Activated CD4-positive, alpha-beta T cell treated with anti-CD3 and anti-CD28 coated beads, Interleukin-2, amount 50 U/mL, for 48 hours (primary cell): ENCODE results near the gene CLSTN2.

Experiments used
- DNase-seq, 2 experiments: peaks; one replicate each; pipeline ENCODE4 v3.0.0-alpha.2; 2020

The CLSTN2 gene

DNA sequence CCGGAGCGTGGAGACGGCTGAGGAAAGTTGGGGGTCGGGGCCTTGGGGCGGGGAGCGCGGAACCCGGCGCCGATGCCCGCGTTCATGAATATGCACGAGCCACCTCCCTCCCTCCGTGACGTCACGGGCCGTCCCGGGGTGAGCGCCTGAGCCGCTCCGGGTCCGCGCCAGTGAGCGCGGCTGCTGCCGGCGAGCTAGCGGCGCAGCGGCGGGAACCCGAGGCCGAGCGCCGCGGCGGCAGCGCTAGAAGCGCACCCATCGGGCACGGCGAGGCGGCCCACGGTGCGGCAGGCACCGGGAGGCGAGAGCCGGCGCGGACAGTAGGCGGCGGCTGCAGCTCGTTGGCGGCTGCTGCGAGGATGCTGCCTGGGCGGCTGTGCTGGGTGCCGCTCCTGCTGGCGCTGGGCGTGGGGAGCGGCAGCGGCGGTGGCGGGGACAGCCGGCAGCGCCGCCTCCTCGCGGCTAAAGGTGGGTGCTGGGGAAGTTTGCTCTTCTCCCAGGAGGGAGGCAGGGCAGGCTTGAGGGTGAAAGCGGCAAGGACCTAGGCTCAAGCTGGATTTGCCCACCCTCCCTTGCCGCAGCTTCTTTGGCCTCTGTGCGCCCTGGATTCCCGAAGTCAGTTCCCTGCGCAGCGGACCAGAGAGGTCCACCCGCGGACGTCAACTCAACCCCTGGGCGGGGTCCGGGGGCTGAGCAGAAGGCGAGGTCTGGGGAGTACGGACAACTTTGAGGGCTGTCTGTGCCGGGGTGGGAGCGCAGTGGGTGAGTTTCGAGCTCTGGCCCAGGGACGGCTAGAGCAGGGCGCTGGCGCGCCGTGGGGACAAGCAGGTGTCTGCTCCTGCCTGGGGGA is at the start of gene CLSTN2:
CLSTN2 (plus strand) TSS at position 170 of the 850 bp plus-strand sequence.
- peak; percentile 21 to 32 for DNase-seq

DNA sequence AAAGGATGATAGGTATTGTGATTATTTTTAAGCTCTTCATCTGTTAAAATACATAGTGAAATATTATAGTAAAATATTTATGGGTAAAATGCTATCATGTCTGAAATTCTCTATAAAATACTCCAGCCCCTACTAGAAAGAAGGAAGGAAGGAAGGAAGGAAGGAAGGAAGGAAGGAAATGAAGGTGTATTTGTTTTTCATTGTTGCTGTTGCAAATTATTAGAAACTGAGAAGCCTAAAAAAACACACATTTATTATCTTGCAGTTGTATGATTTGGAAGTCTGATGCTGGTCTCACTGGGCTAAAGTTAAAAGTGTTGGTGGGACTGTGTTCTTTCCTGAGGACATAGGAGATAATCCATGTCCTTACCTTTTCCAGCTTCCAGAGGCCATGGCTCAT is 47.6 kb upstream of the CLSTN2 start:
- DNase-seq, result no peak

DNA sequence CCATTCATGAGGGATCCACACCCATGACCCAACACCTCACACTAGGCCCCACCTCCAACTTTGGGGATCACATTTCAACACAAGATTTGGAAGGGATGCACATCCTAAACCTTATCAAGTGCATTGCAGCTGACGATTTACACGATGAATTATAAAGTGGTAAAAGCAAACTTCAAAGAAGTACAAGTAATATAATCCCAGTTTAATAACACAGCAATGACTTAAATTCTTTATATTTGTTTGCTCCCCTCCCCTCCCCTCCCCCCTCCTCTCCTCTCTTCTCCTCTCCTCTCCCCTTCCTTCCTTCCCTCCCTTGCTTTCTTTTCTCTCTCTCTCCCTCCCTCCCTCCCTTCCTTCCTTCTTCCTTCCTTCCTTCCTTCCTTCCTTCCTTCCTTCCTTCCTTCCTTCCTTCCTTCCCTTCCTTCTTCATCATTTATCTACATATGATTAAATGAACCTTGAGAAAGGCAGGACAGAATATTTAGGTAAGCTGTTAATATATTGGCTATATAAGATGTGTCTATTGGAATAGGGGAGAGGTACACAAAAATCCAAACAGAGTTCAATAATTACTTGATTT is 46.3 kb upstream of the CLSTN2 start:
- no peak for DNase-seq

DNA sequence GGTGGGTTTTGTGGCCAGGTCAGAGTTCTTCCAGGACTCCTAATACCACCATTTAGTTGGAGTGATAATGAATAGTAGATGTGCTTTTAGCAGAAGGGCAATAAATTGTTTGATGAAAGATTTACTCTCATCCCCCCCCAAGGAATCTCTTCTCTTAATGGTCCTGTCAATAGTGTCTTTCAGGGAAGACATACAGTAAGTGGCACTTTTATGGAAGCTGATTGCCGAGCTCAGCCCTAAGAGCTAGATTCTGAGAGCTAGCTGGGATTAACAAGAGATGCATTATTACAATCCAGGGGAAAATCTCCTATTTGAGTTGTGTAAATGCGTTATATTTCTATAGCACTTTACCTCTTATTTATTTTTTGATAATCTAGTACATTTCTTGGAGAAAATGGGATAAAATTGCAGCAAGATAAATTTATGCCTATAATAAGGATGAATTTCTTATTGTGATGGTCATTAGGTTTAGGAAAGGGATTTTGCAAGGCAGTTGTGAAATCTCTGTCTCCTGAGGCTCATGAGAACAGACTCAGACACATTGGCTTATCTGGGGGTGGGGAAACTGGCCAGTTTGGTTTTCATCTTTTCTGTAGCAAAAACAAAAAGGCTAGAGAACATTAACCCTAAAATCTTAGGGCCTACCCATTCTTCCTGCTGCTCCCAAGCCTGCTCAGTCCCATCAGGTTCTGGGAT is 41.6 kb upstream of the CLSTN2 start:
- no peak for DNase-seq

DNA sequence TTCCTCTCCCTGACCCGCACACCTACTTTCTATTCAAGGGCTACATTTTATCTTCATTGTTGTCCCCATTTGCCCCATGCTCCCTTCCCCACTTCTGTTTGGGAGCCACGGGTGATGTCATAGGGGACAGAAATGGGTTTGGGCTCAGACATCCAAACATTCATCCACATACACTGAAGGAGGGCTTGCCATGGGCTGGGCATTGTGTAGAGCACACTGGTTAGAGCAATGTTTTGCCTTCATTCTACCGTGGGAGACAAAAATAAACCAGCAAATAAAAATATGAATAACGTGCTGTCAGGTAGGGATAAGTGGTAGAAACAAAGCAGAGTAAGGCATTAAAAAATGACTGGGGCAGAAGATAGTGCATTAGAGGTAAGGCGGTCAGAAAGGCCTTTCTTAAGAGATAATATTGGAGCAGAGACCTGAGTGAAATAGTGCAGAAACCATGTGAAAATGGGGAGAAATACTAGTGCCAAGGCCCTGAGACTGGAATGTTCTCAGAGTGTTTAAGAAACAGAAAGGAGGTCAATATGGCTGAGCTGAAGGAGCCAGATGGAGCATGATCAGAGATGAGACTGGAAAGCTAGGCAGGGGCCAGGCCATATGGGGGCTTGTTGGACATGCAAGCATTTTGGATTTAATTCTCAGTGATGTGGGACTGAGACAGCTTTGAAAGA is 40.9 kb upstream of the CLSTN2 start:
- no peak for DNase-seq

DNA sequence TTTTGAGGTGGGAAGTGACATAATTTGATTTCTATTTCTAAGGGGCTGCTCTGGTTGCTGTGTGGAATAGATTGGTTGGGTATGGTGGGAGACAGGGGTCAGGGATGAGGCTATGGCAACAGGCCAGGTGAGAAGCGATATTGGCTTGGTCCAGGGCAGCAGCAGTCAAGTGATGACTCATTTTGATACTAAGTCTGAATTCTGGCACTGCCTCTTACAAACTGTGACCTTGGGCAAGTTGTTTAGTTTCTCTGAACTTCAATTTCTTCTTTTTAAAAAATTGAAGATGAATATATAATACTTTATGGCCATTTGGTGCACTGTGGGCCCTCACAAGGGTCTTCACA is 40.4 kb upstream of the CLSTN2 start:
- no peak for DNase-seq

DNA sequence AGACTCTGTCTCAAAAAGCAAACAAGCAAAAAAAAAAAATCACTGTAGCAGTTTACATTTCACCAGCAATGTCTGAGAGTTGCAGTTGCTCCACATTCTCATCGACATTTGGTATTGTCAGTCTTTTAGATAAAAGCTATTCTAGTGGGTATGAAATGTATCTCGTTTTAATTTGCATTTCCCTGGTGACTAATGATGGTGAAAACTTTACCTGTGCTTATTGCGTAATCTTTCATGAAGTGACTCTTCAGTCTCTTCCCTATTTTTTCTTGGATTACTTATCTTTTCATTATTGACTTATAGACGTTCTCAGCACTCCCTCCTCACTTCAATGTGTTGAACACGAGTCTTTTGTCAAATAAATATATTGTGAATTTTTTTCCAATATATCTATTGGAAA is 37.2 kb upstream of the CLSTN2 start:
- no peak for DNase-seq

DNA sequence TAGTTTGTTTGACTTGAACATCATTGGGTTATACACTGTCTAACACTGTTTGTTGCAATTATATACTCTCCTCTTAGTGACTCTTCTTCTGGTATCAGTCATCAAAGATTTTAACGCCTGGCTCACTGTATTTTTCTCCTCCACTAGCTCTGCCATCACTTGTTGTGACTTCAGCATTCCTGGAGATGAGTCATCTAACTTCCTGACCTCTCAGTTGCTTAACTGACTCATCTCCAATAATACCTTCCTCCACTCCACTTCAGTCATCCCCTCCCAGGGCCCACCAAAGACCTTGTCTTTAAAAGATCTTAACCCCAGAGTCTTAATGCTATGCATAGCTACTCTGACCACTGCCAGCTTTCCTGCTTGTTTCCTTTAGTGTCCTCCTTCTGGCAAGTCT is 28.6 kb upstream of the CLSTN2 start:
- no peak for DNase-seq

DNA sequence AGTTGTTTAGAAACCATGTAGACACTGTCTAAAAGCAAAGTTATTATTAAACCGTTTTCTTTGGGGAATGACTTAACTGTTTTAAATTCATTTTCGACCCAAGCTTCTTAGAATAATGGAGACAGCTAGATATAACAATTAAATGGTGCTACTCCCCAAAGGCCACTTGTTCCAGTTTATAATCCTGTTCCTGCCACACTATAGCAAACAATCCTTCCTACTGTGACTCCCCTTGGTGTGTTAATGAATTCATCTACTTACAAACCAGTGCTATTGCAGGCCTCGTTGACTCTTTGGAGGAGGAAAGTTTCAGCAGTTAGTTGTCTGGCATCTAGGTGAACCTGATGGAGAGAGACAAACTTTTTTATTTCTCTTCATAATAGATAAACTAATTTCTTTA is 25.2 kb upstream of the CLSTN2 start:
- DNase-seq, result no peak

DNA sequence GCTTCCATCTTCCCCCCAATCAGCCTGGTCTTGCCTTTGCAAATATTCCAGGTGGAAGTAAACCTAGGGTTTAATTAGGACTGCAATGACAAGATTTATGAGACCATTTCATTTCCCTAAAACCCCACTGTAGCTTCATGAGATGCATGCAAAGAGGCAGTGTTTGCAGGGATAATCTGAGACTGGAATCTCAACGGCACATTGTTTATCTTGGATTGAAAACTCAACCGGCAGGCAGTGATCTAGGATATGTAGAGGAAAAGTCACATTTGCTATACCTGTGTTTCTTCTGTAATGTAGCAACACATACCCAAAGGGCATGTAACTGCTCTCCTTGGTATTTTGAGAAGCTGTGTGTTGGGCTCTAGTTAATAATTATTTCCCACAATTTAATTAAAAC is 18.7 kb upstream of the CLSTN2 start:
- no peak for DNase-seq

DNA sequence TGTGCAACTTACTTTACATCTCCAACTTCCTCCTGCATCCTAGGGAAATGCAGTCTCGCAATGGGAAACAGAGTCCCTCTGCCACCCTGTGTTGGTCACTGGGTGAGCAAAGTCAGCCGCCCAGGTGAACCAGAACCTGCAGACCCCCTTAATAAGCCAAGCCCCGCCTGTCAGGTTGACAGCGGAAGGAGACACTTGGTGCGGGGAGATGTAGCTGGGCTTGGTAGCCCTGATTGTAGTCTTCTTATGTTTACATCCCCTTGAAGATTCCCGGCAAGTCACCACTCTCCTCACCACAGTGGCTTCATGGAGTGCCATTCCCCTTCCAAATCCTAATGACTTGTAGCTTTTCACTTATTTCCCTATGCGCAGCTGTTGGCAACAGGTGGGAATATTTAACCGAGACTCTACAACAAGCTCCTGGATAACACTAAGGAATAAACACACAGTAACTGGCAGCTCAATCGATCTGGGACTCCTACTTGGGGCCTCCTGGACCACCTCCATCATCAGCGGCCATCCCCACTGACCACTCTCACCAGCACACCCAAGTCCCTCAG is 17.7 kb upstream of the CLSTN2 start:
- DNase-seq, result no peak

DNA sequence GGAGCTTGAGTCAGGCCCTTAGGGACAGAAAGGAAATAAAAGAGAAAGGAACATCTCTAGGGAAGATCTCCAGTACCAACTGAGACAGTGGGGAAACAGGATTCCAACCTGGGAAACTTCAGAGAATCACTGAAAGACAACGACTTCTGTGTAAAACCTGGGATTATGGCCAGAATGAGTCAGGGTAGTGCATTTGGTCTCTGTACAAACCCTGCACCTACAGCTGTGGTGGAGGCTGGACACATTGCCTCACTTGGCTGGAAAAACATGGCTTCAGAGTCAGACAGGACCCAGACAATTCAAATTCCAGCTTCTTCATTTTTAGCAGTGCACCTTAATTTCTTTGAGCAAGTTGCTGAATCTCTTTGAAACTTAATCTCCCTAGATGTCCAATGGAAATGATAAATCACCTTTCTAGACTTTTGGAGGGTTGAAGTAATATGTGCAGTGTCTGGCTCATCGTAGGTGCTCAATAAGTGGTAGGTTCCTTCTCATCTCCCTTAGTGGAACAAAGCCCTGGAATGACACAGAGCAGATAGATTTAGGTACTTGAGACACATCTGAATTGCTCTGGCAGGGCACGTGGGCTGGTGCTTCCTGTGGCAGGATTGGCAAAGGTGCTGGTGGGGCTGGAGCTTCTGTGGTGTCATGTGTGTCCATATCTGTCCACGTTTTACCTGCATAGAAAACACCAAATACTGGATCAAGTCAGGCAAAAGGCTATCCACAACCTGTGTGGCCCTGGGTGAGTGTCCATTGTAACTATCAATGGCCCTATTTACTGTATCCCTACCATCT is 6.1 kb upstream of the CLSTN2 start:
- no peak for DNase-seq

DNA sequence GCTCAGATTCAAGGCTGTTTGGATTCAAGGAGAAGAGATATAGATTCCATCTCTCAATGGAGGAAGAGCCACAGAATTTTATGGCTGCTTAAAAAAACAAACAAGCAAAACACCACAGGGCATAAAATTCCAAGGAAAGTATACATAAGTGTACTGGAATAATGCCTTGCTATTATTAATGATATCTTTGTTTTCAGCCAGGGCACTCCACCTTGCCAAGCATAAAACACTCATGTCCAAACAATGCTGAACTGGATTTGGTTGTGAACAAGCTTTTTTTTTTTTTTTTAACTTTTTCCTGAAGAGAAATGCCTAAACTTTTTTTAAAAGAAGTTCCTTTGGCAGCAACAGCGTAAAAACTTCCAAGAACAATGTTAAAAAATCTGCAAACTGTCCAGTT is 4.8 kb upstream of the CLSTN2 start:
- DNase-seq, result no peak

DNA sequence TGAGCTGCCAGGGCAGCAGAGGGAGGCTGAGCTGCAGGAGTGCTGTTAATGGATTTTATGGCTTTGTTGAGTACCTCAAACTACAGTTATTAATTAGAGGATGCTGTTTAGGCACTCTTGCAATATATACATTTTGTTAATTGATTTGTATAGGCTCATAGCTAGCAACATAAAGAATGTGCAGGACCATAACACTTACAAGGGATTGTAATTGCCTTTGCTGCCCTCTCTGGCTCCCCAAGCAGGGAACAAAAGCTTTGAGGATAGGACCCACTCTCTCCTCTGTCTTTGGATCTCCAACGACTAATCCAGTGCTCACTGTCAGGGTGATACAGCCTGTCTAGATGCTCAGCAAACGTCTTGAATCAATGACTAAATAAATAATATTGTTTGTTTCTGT is 1.2 kb upstream of the CLSTN2 start:
- no peak for DNase-seq

DNA sequence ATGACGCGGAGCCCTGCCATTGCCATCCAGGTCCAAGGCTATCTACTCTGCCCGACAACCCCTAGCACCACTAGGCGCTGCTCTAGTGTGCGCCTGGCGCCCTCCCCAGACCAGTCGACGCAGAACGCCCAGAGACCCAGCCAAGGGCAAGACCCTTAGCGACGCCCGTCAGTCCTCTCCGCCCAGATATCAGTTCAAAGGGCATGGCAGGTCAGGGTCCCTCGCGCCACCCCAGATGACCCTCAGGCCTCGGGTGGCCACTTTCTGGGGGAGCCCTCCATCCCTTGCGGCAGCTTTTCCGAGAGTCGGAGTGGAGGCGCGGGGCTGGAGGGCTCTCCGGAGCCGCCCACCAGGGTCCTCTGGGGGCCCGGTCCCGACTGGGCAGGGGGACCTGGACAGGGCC is 371 bp upstream of the CLSTN2 start:
- no peak for DNase-seq

DNA sequence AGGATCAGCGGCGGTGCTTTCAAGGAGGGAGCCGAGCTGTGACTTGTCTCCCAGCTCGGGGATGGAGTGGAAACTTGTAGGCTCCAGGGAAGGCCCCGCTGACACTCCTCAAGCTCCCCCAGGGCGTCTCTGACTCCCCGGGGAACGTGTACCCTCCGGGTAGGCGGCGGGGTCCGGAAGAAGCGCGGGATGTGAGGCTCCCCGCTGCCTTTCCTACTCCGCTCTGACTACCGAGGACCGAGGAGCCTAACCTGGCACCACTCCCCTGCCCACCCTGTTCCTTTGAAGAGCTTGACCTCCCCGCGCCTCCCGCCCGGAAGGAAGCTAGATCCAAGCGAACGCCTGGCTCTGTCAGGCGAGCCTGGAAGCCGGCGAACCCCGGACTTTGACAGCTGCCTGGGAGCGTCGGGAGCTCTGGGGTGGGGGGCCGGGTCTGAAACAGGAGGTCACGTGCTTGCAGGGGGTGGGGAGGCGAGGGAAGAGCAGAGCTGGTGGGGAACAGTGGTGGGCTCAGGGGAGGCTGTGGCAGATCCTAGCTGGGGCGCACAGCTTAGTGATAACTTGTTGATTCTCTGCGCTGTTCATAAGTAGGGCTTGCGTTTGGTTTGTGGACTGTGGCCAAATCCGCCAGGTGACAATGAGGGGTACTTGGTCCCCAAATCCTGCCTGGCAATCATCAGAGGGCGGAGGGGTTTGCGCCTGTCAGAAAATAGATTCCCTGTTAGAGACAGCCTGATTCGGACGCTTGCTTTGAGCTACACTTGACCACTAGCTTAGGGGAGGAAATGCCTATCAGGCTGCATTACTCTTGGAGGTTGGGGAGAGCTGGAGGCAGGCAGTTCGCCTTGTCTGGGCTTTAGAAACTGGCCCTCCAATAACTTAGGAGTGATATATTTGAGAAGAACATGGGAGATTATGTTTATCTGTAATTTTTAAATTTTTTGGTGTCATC is 1.2 kb downstream of the CLSTN2 start:
- DNase-seq, result no peak

DNA sequence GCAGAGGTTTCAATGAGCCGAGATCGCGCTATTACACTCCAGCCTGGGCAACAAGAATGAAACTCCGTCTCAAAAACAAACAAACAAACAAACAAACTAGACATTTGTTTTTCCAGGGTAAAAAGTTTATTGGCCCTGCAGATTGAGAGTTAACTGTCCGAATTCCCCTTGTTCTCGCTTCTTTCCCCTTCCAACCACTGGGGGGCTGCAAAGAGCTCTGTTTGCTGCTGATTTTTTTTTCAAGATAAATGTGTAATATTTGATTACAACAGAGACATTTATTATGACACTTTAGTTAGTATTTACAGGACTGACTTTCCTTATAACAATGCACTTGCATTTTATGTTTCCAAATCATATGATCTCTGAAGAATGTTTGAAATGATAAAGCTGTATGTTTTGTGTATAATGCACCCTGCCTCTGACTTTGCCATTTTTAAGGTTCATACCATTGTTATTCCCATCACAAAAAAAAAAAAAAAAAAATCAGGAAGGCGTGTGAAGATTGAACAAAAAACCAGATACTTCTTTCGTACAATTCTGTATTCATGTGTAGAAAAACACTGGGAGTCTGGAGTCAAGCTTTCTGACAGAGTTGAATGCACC is 2.8 kb downstream of the CLSTN2 start:
- DNase-seq, result peak; percentile 18 to 24

DNA sequence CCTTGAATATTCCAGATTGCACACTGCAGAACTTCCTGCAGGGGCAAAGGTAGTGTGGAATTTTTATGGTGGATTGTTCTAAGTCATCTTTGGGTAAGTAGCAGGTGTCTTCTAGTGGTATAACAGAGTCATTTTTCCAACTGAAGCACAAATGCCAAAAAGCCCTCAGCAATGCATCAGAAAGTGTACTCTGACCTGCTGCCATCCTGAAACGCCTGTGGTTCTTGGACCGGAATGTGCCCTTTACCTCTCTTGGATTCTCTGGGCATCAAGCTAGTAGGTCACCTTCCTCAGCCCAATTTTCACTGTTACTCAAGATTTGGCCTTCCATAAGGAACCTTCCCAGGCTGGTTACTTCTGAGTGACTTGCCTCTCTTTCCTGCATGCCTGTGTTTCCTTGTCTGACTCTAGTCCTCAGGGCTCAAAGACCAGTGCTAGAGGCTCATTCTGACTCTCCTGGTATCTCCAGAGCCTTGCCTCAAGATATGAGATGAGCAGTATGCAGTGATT is 4.8 kb downstream of the CLSTN2 start:
- DNase-seq, result no peak

DNA sequence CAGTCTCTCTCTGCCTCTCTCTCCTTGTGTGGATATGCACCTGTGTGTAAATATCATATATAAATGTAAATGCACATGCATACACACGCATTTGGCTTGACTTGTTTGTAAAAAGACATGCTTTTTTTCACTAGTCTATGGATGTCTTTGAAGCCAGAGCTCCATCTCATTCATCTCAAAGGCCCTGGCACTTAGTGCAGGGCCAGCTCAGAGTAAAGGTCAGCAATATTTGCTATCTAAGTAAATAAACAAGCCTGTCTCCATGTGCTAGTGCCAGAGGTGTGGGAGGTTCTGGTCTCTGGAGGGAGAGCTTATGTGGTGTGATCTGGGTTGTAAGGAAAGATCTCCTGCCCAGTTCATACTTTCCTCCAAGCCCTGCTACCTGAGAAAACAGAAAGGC is 5.6 kb downstream of the CLSTN2 start:
- no peak for DNase-seq

DNA sequence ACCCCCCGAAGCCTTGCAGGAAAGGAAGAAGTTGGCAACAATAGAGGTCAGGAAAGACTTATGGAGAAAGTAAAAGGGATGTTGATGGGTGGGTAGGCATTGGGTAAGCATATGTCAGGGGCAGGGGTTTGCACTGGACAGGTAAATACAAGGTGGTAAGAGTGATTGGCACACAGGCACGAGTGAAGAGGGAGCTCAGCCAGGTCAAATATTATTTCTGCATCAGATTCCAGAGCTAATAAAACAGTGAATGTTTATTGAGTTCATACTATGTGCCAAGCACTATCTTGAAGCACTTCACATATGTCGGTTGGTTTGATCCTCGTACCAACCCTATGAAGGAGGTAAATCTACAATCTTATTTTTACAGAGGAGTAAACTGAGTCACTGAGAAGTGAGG is 6.6 kb downstream of the CLSTN2 start:
- DNase-seq, result no peak
